HG03460 (cell line): ENCODE results near the gene PSMD6.

Experiments used
- ATAC-seq: cut with Tn5 transposase; IDR thresholded peaks from one replicate; pipeline ENCODE4 v1.9.1; 2021; ENCODE audit not compliant: unreplicated experiment

The PSMD6 gene

GRCh38 chr3:64046996-64047594 lies 23.8 kb upstream of the PSMD6 start:
- ATAC-seq: no peak

DNA sequence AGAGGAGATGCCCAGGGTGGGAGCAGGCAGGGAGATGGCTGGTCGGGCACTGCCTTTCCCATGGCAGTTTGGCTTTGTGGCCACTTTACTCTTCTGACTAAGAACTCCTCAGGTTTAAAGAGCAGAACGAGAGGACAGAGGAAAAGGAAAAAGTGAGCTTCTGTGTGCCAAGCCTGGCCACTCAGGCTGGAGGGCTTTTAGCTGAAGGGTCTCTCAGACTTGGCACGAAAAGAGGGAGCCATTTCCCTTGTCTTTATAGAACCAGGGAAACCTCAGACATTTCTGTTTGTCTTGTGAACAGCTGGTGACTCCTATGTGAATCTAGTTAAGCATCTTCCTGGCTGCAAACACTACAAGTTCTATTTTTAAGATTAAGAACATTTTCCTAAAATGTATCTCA lies 23.3 kb upstream of the PSMD6 start:
- ATAC-seq: no peak

GRCh38 chr3:64042952-64043351 lies 19.7 kb upstream of the PSMD6 start:
- ATAC-seq: no peak

DNA sequence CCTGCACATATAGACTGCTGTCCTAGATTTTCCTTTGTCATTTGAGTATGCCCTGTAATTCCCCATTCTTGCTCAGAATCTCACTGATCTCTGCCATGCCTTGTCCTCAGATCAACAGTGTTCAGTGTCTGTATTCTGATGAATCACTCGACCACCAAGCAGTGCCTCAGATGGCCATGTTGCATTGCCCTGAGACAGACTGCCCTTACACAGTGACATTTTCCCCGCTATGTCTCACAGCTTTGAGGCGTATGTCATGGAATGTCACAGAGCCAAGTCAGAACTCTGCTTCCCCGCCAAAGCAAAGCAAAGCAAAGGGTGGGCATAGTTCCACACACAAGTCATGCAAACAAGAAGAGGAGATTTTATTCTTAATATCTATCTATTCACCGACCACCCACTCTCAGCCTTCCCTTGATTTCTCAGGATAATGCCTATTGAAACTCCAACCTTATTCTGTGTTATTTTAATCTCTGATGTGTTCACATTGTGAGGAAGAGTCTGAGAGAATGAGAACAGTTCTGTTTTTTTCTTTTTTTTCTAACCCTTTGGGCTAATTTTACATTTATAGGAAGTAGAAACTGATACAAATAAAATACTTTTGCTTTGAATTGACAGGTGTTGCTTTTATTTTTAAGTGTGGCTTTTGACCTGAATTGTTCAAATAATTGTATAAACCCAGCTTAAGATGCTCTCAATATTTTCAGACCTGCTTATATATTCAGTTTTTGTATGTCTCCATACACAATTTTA lies 16.9 kb upstream of the PSMD6 start:
- no peak for ATAC-seq

DNA sequence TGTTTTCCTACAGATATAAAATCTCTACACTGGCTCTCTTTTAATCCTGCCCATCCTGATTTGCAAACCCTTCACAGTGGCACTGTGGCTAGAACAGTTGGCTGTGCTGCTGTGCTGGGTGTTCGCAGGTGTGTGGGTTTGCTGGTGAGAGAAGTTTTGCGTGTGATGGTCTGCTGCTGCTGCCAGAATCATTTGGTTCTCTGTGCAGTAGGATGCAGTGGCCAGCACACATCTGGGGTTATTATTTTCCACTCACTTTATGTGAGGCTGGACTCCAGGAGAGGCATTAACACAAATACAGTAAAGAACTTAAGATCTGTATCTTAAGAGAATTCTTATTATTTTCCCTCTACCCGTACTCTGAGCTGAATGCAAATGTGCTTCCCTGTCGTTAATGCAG lies 16.0 kb upstream of the PSMD6 start:
- no peak for ATAC-seq

DNA sequence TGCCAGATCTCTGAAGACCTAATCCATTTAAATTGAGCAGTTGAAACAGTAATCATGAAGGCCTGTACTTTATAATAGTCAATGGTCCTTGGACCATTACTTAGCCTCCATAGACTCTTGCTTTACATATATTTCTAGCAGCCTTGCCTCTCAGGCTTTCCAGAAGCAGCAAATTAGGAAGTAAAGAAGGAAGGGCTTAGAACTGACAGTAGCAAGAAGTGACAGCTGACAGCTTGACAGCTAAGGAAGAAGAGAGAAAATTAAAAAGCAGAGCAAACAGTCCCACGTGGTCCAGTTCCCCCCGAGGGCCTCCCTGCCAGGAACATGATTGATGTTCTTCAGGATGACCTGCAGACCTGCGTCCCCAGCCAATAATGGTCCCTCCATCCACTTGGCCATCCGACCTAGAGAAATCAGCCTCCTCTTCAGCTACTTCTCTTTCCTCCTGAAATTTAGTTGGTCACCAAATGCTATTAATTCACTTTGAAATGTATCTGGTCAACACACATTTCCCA lies 15.0 kb upstream of the PSMD6 start:
- no peak for ATAC-seq

- ATAC-seq: no peak
Measured at GRCh38 chr3:64037084-64037483, 13.8 kb upstream of the PSMD6 start.

DNA sequence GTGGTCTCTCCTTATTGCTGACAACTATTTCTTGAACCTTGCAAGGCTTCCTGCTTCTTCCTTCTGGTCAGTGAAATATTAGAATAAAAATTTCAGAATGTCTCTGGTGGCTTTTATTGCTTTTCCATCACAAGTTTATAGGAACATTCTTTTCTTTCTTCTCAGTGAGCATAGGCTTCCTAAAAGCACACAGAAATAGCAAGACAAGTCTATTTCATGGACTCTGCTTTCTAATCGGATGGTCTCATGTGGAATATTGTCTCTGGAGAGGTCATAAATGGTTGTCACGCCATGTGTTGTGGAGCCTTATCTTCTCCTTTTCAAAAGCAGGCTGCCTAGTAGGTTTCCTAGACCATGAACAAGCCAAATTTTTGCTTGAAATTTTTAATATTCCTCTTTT lies 9.8 kb upstream of the PSMD6 start:
- no peak for ATAC-seq

- no peak for ATAC-seq
Measured at GRCh38 chr3:64031540-64032508, 8.5 kb upstream of the PSMD6 start.

DNA sequence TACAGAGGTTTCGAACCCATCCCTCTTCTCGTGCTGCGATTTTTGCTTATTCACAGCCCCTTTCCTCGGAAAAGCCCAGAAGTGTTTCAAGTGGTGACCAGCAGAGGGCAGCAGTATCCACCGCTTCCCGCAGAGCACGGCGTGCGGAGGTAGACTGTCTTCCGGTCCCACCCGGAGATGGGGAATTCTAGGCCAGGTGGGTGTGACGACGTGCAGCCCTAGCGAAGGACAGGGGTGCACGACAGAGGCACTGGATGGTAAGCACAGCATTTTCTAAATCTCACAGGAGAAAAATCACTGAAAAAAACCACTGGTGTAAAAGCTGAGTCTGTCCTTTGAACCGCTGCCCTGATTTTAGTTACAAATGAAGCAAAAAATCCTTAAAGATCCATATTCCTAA lies 7.4 kb upstream of the PSMD6 start:
- ATAC-seq: peak; percentile 98

DNA sequence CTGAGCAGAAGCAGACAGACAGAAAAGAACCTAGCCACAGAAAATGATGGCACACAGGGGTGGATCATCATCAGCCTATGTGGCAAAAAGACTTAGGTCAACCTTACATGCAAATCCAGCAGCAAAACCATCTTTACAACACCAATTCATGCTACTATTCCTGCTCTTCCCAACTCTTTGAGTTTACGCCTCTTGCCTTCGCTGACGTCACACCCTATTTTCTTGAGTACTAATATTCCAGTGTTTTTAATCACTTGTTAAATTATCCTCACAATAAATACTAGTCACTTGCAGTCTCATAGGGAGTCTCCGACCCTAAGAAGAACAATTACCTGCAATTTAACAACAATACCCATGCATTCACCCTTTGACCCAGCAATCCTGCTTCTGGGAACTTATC lies 6.0 kb upstream of the PSMD6 start:
- ATAC-seq: no peak

- ATAC-seq: no peak
Measured at GRCh38 chr3:64028754-64029153, 5.5 kb upstream of the PSMD6 start.

- no peak for ATAC-seq
Measured at GRCh38 chr3:64027658-64028057, 4.4 kb upstream of the PSMD6 start.

- ATAC-seq: no peak
Measured at GRCh38 chr3:64026346-64026745, 3.1 kb upstream of the PSMD6 start.

GRCh38 chr3:64023861-64024223 lies 548 bp upstream of the PSMD6 start:
- no peak for ATAC-seq

DNA sequence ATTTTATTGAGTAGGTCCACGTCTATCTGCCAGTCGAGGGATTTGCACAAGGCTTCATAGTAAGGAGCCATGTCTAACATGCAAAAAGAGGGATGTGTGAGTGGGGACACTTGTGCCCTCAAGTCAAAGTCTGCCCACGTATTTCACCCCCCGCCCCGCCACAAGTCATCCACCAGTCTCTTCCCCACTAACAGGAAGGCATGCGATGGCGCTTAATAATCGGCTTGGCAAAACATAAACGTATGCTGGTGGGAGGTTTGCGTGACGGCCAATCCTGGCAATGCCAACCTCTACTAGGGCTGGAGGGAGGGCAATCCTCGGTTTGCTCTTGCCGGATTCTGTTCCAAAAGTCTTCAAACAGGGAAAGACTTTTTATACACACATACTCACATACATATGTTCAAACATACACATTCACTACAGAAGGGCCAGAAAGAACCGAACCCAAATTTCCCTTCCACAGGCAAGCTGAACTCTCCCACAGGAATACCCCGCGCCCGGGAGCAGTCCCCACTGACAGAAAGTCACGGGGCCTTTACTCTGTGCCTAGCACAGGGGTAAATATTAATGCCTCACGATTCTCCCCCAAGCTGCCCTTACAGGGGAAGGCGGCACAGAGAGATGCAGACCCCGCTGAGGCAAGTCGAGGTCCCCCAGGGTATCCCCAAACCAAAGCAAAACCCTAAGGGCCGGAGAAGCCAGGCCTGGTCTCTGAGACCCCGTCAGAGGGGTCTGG lies 675 bp downstream of the PSMD6 start:
- no peak for ATAC-seq

DNA sequence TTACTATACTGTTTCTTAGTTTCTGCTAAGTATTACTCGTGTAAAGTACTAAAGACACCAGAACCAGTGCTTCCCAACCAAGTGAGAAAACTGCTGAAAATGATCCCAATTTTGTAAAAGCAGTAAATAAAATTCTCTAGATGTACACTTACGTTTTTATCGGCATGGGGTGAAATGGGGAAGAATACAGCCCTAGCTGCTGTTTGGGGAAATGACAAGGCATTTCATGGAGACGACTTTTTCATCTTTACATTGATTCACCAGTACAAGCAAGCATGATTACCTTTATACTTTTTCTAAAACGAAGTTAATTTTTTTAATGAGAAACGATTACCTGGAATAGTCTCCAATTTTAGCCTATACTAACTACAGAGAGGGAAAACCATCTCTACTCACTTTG lies 1.4 kb downstream of the PSMD6 start:
- no peak for ATAC-seq

GRCh38 chr3:64019879-64020278 lies 3.4 kb downstream of the PSMD6 start:
- no peak for ATAC-seq

GRCh38 chr3:64019271-64019670 lies 4.0 kb downstream of the PSMD6 start:
- no peak for ATAC-seq

DNA sequence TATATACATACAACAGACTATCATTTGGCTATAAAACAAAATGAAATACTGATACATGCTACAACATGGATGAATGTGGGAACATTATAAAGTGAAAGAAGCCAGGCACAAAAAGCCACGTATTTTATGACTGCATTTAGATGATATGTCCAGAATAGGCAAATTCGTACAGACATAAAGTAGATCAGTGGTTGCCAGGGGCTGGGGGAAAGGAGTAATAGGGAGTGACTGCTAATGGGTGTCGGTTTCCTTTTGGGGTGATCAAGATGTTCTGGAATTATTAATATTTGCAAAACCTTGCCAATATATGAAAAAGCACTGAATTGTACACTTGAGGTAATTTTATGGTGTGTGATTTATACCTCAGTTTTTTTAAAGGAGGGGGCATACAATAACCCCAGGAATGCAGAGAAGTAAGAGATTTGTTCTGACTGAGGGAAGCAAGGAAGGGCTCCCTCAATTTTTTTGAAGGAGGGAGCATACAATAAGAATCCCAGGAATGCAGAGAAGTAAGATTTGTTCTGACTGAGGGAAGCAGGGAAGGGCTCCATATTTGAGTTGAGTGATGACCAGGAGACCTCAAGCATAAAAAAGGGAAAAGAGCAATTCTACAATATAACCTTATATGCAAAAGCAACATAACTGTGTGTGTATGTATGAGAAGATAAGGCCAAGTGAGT lies 6.2 kb downstream of the PSMD6 start:
- no peak for ATAC-seq
